HG02870 (cell line): ENCODE results near the gene DUSP23.

Experiments used
- ATAC-seq: cut with Tn5 transposase; IDR thresholded peaks from one replicate; pipeline ENCODE4 v1.9.1; 2021; ENCODE audit warnings: mild to moderate bottlenecking, moderate library complexity; ENCODE audit not compliant: unreplicated experiment

DUSP23 gene

GRCh38 chr1:159783724-159784123, 3.0 kb downstream of the DUSP23 start:
- ATAC-seq = no peak

GRCh38 chr1:159786465-159786864, 5.7 kb downstream of the DUSP23 start:
- no peak for ATAC-seq

GRCh38 chr1:159786966-159787365, 6.2 kb downstream of the DUSP23 start:
- ATAC-seq = no peak

GRCh38 chr1:159790237-159790917, 9.6 kb downstream of the DUSP23 start:
- ATAC-seq = no peak

- no peak for ATAC-seq
Measured at GRCh38 chr1:159791031-159791430, 10.3 kb downstream of the DUSP23 start.

- ATAC-seq = no peak
Measured at GRCh38 chr1:159791461-159791860, 10.7 kb downstream of the DUSP23 start.

GRCh38 chr1:159795534-159795933, 14.8 kb downstream of the DUSP23 start:
- ATAC-seq = no peak

GRCh38 chr1:159798893-159799292, 18.1 kb downstream of the DUSP23 start:
- no peak for ATAC-seq

- no peak for ATAC-seq
Measured at GRCh38 chr1:159799446-159799985, 18.8 kb downstream of the DUSP23 start.

GRCh38 chr1:159800177-159800930, 19.6 kb downstream of the DUSP23 start:
- no peak for ATAC-seq

- no peak for ATAC-seq
Measured at GRCh38 chr1:159802111-159802510, 21.3 kb downstream of the DUSP23 start, which contains the start of gene FCRL6. Gene FCRL6, plus strand, starts transcription at chr1:159802360. Its CDS starts 65 bp downstream, at chr1:159802425.

- ATAC-seq = no peak
Measured at GRCh38 chr1:159803956-159804689, 23.4 kb downstream of the DUSP23 start.

- no peak for ATAC-seq
Measured at GRCh38 chr1:159804924-159805323, 24.2 kb downstream of the DUSP23 start.

- no peak for ATAC-seq
Measured at GRCh38 chr1:159815926-159816325, 35.2 kb downstream of the DUSP23 start.

GRCh38 chr1:159817276-159818041, 36.7 kb downstream of the DUSP23 start:
- ATAC-seq = no peak

GRCh38 chr1:159821171-159821867, 40.6 kb downstream of the DUSP23 start:
- no peak for ATAC-seq

GRCh38 chr1:159823406-159823805, 42.6 kb downstream of the DUSP23 start:
- ATAC-seq = no peak

GRCh38 chr1:159825564-159825963, 44.8 kb downstream of the DUSP23 start:
- ATAC-seq = no peak

- ATAC-seq = no peak
Measured at GRCh38 chr1:159826441-159827101, 45.8 kb downstream of the DUSP23 start, which contains the start of gene SLAMF8. Gene SLAMF8, plus strand, starts transcription at chr1:159826873. Its CDS starts 26 bp downstream, at chr1:159826899.
